Measurements from ENCODE around the gene CTNND1.

CTNND1 gene

GRCh38 chr11:57745206-57745605 lies 16.4 kb upstream of the CTNND1 start:
- H3K4me3 ChIP-seq (ENCODE audit: low read depth, low read length), result no peak overlapping the region
- DNase-seq (ENCODE audit: low read depth), result no peak
- TF ChIP-seq CTCF (IDR thresholded peaks at IDR 0.05; ENCODE audit: insufficient read depth, low read depth, low read length, missing control alignments), result no peak

- no peak overlapping the region for H3K4me3 ChIP-seq (ENCODE audit: low read depth, low read length)
- no peak for TF ChIP-seq CTCF (IDR thresholded peaks at IDR 0.05; ENCODE audit: insufficient read depth, low read depth, low read length, missing control alignments)
- DNase-seq (ENCODE audit: low read depth), result no peak
Measured at GRCh38 chr11:57746920-57747319, 14.7 kb upstream of the CTNND1 start.

GRCh38 chr11:57751176-57751575 lies 10.4 kb upstream of the CTNND1 start:
- DNase-seq (ENCODE audit: low read depth), result no peak

GRCh38 chr11:57751676-57752253 lies 9.8 kb upstream of the CTNND1 start, which contains the start of gene BTBD18:
Gene BTBD18 (minus strand): TSS chr11:57751819. CDS start chr11:57751188, 631 bp downstream.
- H3K4me3 ChIP-seq (ENCODE audit: low read depth, low read length), result no peak within 1 kb of the TSS
- DNase-seq (ENCODE audit: low read depth), result peak; percentile 54
- peak; percentile 39 for TF ChIP-seq CTCF (IDR thresholded peaks at IDR 0.05; ENCODE audit: insufficient read depth, low read depth, low read length, missing control alignments)

More at GRCh38 chr11:57751176-57751575, 10.4 kb upstream of the CTNND1 start:
- H3K4me3 ChIP-seq (ENCODE audit: low read depth, low read length), result no peak overlapping the region
- no peak for TF ChIP-seq CTCF (IDR thresholded peaks at IDR 0.05; ENCODE audit: insufficient read depth, low read depth, low read length, missing control alignments)

GRCh38 chr11:57752954-57753353 lies 8.6 kb upstream of the CTNND1 start:
- DNase-seq (ENCODE audit: low read depth), result no peak
- no peak overlapping the region for H3K4me3 ChIP-seq (ENCODE audit: low read depth, low read length)
- no peak for TF ChIP-seq CTCF (IDR thresholded peaks at IDR 0.05; ENCODE audit: insufficient read depth, low read depth, low read length, missing control alignments)

GRCh38 chr11:57758174-57758573 lies 3.4 kb upstream of the CTNND1 start:
- H3K4me3 ChIP-seq (ENCODE audit: low read depth, low read length), result no peak overlapping the region
- DNase-seq (ENCODE audit: low read depth), result no peak
- TF ChIP-seq CTCF (IDR thresholded peaks at IDR 0.05; ENCODE audit: insufficient read depth, low read depth, low read length, missing control alignments), result no peak

Measured in GM12865 (cell line).